ENCODE results near the gene PTH2.

DNA sequence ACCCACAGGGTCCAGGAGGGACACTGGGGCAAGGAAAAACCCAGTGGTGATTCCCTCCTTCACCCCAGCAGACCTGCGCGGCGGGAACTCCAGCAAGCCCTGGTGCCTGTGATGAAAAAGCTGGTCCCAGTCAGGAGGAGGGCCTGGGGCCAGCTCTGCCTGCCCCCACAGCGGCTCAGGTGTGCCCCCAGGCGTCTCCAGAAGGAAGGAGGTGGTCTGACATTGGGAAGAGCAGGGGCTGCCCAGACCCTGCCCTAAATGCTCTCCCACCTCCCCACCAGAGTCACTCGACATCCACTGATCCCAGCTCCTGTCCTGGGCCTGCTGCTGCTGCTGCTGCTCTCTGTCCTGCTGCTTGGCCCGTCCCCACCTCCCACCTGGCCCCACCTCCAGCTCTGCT is 6.2 kb downstream of the PTH2 start:
- TF ChIP-seq, protein P1, sequence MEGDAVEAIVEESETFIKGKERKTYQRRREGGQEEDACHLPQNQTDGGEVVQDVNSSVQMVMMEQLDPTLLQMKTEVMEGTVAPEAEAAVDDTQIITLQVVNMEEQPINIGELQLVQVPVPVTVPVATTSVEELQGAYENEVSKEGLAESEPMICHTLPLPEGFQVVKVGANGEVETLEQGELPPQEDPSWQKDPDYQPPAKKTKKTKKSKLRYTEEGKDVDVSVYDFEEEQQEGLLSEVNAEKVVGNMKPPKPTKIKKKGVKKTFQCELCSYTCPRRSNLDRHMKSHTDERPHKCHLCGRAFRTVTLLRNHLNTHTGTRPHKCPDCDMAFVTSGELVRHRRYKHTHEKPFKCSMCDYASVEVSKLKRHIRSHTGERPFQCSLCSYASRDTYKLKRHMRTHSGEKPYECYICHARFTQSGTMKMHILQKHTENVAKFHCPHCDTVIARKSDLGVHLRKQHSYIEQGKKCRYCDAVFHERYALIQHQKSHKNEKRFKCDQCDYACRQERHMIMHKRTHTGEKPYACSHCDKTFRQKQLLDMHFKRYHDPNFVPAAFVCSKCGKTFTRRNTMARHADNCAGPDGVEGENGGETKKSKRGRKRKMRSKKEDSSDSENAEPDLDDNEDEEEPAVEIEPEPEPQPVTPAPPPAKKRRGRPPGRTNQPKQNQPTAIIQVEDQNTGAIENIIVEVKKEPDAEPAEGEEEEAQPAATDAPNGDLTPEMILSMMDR (IDR thresholded peaks at IDR 0.05; ENCODE audit: low read depth, low read length): no peak
- TF ChIP-seq POLR2A (IDR thresholded peaks at IDR 0.05; ENCODE audit: extremely low read depth, insufficient read length): no peak
- no peak for TF ChIP-seq MAX (IDR thresholded peaks at IDR 0.05; ENCODE audit: low read depth, low read length)
